Medulla oblongata (tissue), 1 donor: ENCODE measurements around the gene CLMP.
"Not testable (repeated sequence)": the region's sequence is repeated elsewhere in the genome, so short reads cannot be mapped to it uniquely, and the experiment has no call there.

Experiments
- DNase-seq: peaks from one replicate; pipeline ENCODE4 v3.0.0-alpha.2; 2015; ENCODE audit errors: extremely low spot score

Gene CLMP

DNA sequence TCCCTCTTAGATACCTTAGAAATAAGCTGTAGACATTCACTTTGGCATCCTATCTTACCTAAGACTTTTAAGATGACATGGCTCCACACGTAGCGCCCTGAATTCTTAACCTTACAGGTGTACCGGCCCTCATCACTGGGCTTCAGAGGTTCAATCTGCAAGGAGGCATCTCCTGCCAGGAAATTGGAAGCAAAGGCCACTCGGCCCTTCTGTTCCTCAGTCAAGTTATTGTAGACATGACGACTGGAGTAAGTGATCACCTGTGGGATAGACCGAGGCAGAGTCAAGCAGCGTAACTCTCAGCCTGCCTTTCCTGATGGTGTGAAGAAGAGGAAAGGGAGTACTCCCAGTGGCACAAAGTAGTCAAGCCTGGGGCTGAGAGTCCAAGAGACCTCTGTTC is 110.6 kb downstream of the CLMP start:
- no peak for DNase-seq

DNA sequence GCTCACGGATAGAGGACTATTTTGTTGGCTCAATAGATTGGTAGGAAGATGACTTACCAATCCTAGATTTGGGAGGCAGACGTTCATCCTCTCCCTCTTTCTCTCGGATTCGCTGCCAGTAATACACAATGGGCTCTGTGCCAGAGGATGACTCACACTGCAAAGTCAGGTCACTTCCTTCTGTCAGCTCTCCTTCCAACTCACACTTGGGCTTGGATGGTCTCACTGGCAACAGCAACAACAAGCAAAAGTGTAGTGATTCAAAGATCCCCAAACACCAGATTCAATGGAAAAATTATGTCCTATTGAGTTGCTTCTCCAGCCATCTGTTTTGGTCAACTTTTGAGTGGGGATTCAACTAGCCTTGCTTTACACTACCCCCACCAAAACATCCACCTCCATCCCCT is 111.4 kb downstream of the CLMP start:
- peak; percentile 72 for DNase-seq

DNA sequence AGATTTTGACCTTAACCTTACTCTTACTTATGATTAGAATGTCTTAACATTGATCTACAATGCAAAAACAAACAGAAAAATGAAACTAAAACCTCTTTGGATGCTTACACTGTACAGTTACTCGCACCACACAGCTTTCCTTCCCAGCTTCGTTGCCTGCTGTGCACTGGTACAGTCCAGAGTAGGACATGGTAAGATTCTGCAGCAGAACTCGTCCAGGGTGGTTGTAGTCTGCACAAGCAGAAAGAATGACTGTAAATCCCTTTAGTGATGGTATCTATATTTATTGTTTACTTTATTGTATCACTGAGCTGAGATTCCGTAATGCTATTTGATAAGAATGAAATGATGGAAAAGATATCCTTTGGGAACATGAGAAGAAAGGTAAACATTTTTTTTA is 112.1 kb downstream of the CLMP start:
- DNase-seq = no peak

DNA sequence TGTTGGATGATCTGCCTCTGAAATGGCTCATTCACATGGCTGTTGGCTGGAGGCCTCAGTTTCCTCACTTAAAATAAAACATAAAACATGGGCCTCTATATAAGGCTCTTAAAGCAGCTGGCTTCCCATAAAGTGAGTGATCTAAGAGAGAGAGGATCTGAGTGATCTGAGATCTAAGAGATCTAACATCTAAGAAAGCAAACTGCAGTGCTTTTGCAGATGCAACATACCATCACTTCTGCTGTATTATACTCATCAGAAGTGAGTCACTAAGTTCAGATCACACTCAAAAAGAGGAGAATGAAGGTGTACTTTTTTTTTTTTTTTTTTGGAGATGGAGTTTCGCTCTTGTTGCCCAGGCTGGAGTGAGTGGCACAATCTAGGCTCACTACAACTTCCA is 115.0 kb downstream of the CLMP start:
- DNase-seq = no peak

DNA sequence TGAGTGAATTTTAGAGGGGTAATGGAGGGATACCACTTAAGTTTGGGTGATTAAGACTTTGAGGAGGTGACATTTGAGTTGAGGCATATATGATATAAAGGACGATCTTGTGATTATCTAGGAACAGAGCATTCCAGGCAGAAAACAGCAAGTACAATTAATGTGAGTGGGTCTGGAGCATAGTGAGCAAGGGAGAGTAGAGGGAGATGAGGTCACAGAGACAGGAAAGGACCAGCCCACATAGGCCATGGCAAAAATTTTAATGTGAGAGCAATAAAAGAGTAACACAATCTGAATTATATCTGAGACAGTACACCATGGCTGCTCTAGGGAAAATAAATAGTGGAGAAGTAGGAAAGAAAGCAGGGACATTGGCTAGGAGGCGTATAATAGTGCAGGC is 118.6 kb downstream of the CLMP start:
- DNase-seq = no peak

DNA sequence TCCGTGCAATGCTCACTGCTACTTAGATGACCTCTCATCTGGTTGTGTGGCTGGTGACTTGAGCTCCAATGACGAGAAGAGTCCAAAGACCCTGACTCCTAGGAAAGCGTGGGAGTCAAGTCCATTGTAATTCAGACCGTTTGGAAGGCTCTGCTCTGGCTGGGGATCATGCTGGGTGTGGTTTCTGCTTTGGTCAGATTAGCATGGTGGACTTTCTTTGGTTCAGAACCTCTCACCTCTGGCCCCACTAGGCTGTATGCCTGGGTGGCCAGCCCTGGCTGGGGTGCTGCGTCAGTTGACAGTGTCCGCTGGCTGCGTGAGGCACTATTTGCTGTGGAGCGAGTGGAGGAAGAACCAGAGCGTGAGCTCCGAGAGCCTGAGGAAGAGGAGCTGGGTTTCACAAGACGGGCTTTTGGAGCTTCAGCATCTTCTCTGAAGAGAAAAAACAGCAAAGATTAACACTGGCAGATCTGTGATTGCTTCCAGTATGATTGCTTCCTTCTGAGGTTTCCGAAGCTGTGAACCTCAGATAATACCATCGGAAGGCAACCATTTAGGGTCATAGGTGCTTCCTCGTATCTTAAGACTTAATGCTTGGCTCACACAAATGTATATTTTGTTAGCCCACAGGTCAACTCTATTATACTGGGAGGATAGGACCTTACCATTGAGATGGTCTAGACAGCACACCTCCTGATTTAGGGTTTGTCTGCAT is 121.5 kb downstream of the CLMP start:
- no peak for DNase-seq

DNA sequence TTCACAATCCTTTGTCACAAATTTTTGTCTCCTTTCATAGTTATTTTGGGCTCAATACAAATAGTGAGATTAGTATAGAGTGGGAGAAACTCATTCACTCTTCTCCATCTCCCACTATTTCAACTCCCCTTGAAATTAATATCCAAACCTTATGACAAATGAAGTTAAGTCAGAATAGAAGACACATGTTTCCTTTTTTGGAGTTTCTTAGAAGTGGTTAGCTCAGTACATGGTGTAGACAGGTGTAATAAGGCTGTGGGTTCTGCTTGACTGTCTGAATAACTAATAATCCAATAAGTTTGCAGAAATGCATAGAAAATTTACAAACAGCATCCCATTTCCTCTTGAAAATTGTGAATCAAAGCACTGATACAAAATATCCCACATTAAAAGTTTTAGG is 122.3 kb downstream of the CLMP start:
- DNase-seq = no peak

DNA sequence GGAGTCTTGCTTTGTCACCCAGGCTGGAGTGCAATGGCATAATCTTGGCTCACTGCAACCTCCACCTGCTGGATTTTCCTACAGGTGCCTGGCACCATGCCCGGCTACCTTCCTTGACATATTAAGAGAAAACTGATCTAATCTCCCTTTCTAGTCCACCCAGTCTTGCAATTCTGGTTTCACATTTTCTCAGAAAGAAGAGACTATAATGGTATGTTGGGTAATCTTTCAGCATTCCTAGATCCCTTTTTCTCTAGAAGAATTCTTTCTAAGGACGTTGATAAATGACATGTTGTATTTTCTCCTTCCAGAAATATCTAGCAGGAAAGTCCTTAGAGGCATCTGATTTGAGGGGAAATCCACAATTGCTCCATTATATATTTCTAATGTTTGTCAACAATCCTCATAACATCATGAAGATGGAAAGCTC is 122.7 kb downstream of the CLMP start:
- DNase-seq = no peak

DNA sequence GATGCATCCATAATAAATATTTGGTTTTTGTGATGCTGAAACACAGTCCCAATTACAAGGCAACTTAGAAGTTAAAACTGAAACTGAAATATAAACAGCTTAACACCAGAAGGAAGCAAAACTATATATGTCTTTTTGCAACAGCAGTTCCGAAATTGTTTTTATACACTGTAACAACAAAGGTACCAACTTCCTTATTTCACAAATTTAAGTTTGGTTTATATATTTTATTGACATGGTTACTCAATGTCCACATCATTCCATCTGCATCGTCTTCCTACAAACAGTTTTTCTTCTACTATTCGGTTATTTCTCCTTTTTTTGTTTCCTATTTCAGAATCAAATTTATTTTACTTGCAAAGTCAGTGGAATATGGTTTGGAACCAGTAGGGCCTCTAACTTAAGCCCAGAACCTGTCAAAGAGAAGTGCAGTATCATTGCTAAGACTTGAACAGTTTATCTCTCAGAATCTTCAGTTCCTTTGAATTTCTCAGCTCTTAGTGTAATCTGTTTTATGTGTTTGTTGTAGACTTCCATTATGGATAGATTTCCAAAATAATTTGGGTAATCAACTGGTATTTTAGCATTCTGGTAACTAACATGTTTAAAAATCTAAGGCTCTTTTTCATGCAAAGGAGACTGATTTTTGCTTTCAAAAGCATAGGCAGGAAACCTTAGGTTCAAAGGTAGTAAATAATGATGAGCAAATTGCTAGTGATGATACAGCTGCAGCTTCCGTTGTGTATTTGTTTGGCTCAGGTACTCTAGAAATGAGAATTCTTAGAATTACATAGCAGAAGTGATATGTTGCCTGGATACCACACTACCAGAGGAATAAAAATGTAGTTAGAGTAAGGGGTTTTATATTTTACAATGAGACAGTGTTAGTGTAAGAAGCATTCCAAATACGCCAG is 124.9 kb downstream of the CLMP start:
- DNase-seq = peak; percentile 42

DNA sequence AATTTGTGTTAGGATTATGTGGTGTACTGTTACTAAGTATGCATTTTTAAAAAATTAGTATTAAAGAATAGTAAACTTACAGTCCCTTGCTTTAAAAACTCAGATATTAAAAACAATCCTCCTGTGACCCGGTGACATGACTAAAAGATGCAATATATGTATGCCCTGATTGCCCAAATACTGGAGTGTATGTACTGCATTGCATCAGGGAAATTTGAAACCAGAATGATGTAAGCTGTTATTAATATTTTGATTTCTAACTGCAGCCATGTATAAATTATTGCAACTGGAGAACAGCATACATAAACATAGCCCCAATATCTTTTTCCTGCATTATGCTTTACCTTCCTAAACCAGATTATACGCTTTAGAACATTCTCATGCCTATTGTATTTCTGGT is 129.4 kb downstream of the CLMP start:
- DNase-seq = no peak

DNA sequence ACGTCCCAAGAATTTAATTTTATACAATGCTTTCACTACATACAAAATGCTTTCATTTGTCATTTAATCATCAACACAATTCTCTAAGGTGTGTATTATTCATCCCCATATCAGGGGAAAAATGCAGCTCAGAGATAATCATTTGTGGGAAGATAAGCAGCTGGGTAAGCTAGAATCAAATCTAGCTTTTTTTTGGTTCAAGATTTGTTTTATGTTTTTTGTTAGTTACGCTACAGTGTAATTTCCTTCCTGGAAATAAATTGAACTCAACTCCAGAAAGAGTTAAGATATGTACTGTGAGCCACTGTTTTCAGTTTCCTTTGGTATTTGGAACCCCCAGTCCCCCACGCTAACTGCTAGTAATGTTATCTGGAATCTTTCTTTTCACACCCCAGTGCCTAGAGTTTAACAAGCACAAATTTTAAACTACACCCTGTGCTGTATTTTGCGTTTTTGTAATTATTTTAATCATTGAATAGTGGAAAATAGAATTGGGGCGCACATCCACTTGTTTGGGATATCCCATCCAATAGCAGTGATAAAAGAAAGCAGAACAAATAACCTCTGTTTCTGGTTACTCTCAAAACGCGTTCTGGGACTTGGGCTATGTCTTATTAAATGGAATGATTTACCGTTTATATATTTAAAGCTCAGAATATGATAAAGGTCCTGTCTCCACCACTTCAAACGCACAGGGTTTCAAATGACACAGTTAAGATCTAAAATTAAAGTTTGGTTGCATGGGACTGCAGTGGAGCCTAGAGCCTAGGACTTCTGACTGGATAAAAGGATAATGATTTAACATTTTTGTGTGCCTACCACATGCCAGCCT is 131.0 kb downstream of the CLMP start:
- DNase-seq = peak; percentile 44

DNA sequence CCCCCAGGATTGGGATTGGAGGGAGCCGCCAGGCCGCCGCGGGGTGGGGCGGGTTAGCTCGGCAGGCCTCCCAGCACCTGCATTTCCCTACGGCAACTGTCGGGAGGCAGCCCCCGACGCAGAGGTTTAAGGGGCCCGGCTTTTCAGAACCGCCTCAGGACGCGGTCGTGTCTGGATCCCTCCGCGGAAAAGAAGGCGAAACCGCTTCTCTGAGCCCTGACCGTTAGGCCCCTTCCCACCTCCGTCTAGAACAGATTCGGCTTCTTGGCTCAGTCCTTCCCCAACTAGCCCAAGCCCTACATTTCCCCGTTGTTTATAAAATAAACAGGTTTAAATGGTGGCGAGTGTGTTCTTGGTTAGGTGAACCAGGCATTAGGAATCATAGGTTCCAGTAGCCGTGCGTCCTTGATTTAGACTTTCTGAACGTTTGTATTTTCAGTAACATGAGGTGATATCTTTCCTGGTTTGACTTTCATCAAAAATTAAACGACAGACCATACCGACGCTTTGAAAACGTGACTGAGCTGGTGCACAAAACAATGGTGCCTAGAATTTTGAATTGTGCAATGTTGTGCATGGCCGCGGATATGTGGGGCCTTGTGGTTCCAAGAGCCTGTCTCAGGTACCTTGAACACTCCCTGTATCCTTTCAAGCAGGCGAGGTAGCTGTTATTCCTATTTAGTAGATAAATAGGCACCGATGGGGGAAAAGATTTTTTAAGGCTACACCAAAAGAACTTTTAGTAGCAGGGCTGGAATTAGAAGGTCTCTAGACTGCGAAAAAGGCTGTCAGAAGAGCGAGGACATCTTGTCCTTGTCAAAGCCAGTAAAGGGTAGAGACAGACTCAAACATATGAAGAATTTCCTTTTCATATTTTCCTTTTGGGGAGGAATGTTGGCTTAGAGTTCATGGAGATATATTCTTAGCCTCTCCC is 131.9 kb downstream of the CLMP start:
- DNase-seq = peak; percentile 74

DNA sequence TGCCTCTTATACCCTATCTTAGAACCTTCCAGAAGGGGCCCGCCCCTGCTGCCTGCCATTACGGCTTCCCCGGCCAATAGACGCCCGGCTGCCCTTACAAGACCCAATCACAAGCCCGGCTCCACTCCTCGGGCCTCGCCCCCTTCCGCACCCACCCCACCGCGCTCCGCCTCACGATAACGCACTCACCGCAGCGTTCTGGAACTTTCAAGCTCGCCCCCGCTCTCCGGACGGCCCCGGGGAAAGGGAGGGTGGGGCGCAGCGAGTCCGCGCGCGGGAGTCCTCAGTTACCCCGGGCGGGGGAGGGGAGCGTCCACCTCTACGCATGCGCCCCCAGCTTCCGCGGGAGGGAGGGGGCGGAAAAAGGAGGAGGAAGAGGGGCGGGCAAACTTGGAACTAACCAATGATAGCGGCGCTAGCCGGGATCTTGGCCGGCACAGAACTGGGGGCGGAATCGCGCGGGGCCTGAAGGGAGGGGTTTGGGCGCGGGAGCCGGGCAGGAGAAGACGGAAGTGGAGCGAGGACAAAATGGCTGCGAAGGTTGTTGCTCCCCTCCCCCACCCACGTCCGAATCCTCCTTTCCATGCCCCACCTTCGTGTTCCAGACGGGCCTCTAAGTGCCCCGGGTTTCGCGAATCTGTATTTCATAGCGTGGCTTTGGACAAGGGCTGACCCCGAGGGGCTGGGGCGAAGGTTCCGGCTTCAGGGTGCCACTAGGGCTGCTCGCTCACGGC is 132.7 kb downstream of the CLMP start:
- peak; percentile 99 for DNase-seq

DNA sequence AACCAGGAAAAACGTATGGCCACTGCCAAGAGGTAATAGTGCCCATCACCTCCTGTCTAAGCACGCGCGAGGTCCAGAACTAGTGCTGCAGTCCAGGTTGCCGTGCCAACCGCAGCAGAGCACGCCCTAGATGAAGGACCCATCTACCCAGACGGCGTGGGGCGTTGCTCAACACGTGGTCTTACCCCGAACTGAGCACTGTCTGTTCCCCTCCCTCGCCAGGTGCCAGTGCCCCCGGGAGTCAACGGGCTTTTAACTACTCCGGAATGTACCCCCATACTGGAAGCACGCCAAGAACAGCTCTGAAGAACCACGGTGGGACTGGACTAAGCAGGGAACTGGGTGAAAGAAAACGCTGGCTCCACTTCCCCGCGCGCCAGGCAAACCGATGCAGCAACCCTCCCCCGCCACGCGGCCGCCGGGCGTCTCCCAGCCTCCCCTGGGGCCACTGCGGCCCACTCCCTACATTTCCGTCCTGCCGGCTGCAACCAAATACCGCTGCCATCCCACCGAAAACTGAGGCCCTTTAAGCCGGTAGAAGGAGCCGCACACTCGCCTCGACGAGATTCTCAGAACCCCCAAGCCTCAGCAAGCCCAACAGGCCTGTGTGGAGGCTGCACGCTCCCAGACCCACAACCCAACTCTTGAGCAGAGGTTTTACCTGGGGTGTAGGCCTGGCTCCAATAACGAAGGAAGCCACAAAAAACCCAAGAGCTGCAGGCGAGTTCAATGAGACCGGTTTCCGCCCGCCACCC is 133.5 kb downstream of the CLMP start, which contains the start of gene HSPA8:
Gene HSPA8, minus strand, starts transcription at position 734 of the 755 bp plus-strand sequence. CDS start 812 bp downstream, outside the sequence.
- DNase-seq = peak; percentile 72

DNA sequence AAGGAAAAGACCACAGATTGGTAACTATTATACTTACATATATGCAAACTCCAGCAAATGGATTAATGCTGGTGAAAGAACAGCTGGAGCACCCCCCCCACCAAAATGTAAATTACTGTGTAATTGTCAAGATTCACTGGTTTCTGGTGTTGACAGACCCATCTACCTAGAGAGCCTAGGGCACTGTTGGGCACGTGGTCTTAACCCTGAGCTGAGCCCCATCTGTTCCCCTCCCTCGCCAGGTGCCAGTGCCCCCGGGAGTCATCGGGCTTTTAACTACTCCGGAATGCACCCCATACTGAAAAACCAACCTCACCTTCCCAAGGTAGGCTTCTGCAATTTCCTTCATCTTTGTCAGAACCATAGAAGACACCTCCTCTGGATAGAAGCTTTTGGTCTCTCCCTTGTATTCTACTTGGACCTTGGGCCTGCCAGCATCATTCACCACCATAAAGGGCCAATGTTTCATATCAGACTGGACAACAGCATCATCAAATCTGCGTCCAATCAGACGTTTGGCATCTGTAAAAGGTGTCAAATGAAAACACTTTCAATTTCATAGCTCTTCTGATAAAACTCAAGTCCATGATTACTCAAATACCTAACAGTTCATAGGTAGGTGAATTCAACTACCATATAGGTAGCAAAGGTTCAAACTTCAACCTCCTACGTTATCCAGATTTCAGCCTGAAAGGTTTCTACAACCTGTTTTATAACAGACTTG is 134.6 kb downstream of the CLMP start:
- peak; percentile 31 for DNase-seq

DNA sequence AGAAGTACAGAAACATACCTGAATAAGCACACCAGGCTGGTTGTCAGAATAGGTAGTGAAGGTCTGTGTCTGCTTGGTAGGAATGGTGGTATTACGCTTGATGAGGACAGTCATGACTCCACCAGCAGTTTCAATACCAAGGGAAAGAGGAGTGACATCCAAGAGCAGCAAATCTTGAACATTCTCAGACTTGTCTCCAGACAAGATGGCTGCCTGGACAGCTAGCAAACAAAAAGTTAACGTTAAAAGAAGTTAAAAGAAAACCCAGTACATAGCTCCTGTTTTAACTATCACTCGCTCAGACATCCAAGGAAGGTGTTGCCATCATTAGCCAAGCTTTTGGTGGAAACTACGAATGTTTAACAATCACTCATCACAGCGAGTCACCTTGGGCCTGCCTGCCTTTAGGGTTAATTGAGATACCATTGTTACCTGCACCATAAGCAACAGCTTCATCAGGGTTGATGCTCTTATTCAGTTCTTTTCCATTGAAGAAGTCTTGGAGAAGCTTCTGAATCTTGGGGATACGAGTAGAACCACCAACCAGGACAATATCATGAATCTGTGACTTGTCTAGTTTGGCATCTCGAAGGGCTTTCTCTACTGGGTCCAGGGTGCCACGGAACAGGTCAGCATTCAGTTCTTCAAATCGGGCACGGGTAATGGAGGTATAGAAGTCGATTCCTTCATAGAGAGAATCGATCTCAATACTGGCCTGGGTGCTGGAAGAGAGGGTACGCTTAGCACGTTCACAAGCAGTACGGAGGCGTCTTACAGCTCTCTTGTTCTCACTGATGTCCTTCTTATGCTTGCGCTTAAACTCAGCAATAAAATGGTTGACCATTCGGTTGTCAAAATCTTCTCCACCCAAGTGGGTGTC is 135.8 kb downstream of the CLMP start:
- DNase-seq = not testable (repeated sequence)

DNA sequence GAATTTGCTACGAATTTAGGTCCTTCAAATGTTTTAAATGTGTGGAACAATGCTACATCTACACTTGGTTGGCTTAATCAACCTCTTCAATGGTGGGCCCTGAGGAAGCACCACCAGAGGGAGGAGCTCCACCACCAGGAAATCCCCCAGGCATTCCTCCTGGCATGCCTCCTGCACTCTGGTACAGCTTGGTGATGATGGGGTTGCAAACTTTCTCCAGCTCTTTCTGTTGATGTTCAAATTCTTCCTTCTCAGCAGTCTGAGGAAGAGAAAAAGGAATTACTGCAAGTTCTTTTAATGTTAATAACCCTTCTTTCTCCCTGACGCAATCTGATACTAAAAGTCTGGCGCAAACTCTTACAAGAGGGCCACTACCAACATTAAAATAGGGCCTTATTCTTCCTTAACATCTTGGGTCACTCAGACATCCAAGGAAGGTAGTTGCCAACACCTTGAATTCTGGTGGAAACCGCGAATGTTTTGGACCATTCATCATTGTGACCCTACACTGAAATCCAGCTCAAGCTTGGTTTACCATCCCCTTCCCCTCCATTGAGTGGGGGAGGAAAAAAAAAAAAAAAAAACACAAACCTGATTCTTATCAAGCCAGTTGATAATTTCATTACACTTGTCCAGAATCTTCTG is 137.3 kb downstream of the CLMP start:
- no peak for DNase-seq
